MCF 10A (cell line): ENCODE measurements around the gene DNMT1. TPM values are rescaled to one million over a fixed set of nuclear protein-coding genes. Genes with fewer than 3 reads are reported as not detected.

ENCODE experiments used
- BruUV-seq: library from RNA; stranded (reverse); fragments of 400-500 nt; replicated peaks from 2 replicates; lab custom pipeline; 2021; lab: Mats Ljungman, UMichigan
- CTCF ChIA-PET: fragments of 300-600 bp; sonication (Branson Sonifier 250); formaldehyde crosslinking; extraction: SDS; loops from one replicate; lab custom pipeline; 2021; ENCODE audit warnings: antibody characterized with exemption, inconsistent platforms; lab: Yijun Ruan, JAX
- POLR2A ChIA-PET: fragments of 300-600, 350-650 bp; sonication (Branson Sonifier 250); formaldehyde crosslinking; extraction: SDS; loops from one replicate; lab custom pipeline; 2020; ENCODE audit warnings: antibody characterized with exemption, inconsistent platforms; lab: Yijun Ruan, JAX
- DNase-seq: peaks from one replicate; pipeline ENCODE4 v3.0.0-alpha.2; 2018; ENCODE audit not compliant: unreplicated experiment
- H3K27ac Mint-ChIP-seq: one replicate; pipeline ENCODE4 v1.8.0; 2022; ENCODE audit warnings: mild to moderate bottlenecking, low read depth, mixed read lengths; ENCODE audit not compliant: unreplicated experiment
- H3K27me3 Mint-ChIP-seq: one replicate; pipeline ENCODE4 v1.8.0; 2022; ENCODE audit warnings: mixed read lengths; ENCODE audit not compliant: insufficient read depth, unreplicated experiment
- H3K36me3 Mint-ChIP-seq: one replicate; pipeline ENCODE4 v1.8.0; 2022; ENCODE audit warnings: mild to moderate bottlenecking, moderate library complexity, mixed read lengths; ENCODE audit not compliant: insufficient read depth, unreplicated experiment
- H3K4me1 Mint-ChIP-seq: one replicate; pipeline ENCODE4 v1.8.0; 2022; ENCODE audit warnings: mixed read lengths; ENCODE audit not compliant: insufficient read depth, unreplicated experiment
- H3K4me3 Mint-ChIP-seq: one replicate; pipeline ENCODE4 v1.8.0; 2022; ENCODE audit warnings: mild to moderate bottlenecking, moderate library complexity, mixed read lengths; ENCODE audit not compliant: unreplicated experiment
- H3K9me3 Mint-ChIP-seq: one replicate; pipeline ENCODE4 v1.8.0; 2022; ENCODE audit warnings: mixed read lengths; ENCODE audit not compliant: unreplicated experiment
- intact Hi-C: fragments of 100-400 bp; cut with micrococcal nuclease; formaldehyde crosslinking; loops from 2 replicates; pipeline ENCODE4 v1.14.1; 2022
- total RNA-seq: library from RNA; stranded (reverse); gene quantifications from 2 replicates; pipeline ENCODE4 v1.2.3, GENCODE V29; 2022
- TF ChIP-seq, protein P1 (sequence below): fragments of 200-600 bp; IDR thresholded peaks from one replicate; pipeline ENCODE4 v1.8.0; 2022; ENCODE audit warnings: antibody characterized with exemption, mild to moderate bottlenecking; ENCODE audit not compliant: unreplicated experiment

Gene DNMT1
- total RNA-seq, 1 experiment from 2014 or later = 76.4 TPM

DNA sequence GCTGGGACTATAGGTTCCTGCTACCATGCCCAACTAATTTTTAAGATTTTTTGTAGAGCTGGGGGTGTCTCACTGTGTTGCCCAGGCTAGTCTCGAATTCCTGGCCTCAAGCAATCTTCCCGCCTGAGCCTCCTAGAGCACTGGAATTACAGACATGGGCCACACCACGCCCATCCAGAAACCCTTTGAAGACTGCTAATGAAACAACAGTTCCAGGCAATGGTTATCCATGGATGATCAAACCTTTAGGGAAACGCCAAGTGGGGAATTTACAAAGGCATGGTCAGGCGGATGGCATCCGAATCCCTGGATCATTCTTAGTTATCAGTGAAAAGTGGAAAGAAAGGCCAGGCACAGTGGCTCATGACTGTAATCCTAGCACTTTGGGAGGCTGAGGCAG lies 16.9 kb upstream of the DNMT1 start:
- H3K4me3 Mint-ChIP-seq = no peak overlapping the region
- ChIA-PET CTCF (no interaction called here), POLR2A (no interaction called here)
- DNase-seq = no peak
- H3K27ac Mint-ChIP-seq = no peak overlapping the region
- intact Hi-C loops = no loop called here
- no TSS peak for BruUV-seq
- H3K9me3 Mint-ChIP-seq = no peaks in the 10 kb centered on the region
- H3K36me3 Mint-ChIP-seq = no peaks in the 10 kb centered on the region
- TF ChIP-seq, protein P1, sequence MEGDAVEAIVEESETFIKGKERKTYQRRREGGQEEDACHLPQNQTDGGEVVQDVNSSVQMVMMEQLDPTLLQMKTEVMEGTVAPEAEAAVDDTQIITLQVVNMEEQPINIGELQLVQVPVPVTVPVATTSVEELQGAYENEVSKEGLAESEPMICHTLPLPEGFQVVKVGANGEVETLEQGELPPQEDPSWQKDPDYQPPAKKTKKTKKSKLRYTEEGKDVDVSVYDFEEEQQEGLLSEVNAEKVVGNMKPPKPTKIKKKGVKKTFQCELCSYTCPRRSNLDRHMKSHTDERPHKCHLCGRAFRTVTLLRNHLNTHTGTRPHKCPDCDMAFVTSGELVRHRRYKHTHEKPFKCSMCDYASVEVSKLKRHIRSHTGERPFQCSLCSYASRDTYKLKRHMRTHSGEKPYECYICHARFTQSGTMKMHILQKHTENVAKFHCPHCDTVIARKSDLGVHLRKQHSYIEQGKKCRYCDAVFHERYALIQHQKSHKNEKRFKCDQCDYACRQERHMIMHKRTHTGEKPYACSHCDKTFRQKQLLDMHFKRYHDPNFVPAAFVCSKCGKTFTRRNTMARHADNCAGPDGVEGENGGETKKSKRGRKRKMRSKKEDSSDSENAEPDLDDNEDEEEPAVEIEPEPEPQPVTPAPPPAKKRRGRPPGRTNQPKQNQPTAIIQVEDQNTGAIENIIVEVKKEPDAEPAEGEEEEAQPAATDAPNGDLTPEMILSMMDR = no peak
- H3K4me1 Mint-ChIP-seq = no peaks in the 10 kb centered on the region
- H3K27me3 Mint-ChIP-seq = peaks cover 8% of the 10 kb centered on the region

DNA sequence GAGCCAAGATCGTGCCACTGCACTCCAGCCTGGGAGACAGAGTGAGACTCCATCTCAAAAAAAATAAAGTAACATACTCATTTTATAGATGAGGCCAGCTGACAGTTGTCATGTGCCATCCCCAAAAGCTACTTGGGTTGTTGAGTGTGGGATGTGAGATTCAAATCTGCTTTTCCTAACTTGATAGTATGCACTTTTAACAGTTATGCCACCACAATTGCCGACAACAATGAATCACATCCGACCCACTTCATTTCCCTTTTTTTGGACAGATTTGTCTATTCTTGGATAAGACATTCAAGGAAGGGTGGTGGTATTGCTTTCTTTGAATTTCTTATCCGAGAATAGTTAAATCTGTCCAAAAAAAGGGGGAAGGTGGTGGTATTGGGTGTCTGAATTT lies 16.3 kb upstream of the DNMT1 start:
- intact Hi-C loops = no loop called here
- Mint-ChIP-seq H3K9me3 (no peaks in the 10 kb centered on the region), H3K4me3 (no peak overlapping the region), H3K27ac (no peak overlapping the region), H3K4me1 (no peaks in the 10 kb centered on the region), H3K36me3 (no peaks in the 10 kb centered on the region), H3K27me3 (peaks cover 8% of the 10 kb centered on the region)
- no TSS peak for BruUV-seq
- no peak for DNase-seq
- TF ChIP-seq, protein P1 = no peak
- ChIA-PET POLR2A (no interaction called here), CTCF (interaction anchor here (0.9 kb wide), 1 partner anchor 9 kb away, joined by 3 read pairs; no protein-coding TSS in a partner anchor)

DNA sequence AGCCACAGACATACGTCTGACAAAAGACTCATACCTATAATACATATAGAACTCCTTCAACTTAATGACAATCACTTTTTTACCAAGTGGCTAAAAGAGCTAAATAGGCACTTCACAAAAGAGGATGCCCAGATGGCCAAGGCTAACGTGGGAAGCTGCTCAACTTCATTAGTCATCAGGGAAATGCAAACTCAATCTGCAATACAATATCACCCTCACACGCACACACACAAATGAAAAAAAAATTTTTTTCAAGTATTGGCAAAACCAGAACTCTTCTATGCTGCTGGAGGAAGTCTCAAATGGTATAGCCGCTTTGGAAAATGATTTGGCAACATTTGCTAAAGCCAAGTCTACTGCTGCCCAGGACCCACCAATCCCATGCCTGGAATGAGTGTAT lies 14.6 kb upstream of the DNMT1 start:
- Mint-ChIP-seq H3K36me3 (no peaks in the 10 kb centered on the region), H3K27me3 (peaks cover 8% of the 10 kb centered on the region), H3K27ac (no peak overlapping the region), H3K9me3 (no peaks in the 10 kb centered on the region), H3K4me1 (peaks cover 6% of the 10 kb centered on the region), H3K4me3 (no peak overlapping the region)
- TF ChIP-seq, protein P1 = no peak
- no TSS peak for BruUV-seq
- CTCF ChIA-PET = no interaction called here
- no peak for DNase-seq
- POLR2A ChIA-PET = interaction anchor here (0.9 kb wide), 1 partner anchor 124 kb away, joined by 3 read pairs; the partner anchor contains the start of gene RAVER1
- intact Hi-C loops = no loop called here

DNA sequence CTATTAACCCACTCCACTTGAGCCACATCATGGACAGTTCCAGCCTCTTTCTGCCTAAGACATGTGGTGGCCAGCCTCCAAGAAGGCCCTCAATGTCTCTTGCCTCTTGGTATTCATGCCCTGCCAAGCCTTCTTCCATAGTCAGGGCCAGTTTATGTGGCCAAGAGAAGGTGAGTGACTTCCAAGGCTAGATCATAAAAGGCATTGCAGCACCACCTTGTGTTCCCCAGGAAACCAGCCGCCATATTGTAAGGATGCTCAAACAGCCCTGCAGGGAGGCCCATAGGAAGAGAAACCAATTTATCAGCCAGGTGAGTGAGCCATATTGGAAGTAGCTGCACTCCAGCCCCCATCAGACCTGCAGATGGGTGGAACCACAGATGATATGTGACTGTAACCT lies 12.3 kb upstream of the DNMT1 start:
- intact Hi-C loops = no loop called here
- BruUV-seq = no TSS peak
- TF ChIP-seq, protein P1 = no peak
- no peaks in the 10 kb centered on the region for H3K36me3 Mint-ChIP-seq
- H3K27me3 Mint-ChIP-seq = peaks cover 8% of the 10 kb centered on the region
- no peak overlapping the region for H3K27ac Mint-ChIP-seq
- H3K4me3 Mint-ChIP-seq = no peak overlapping the region
- H3K4me1 Mint-ChIP-seq = peaks cover 6% of the 10 kb centered on the region
- POLR2A ChIA-PET = interaction anchor here (0.5 to 1.0 kb wide), 2 partner anchors 16 to 166 kb away, joined by 3 to 4 read pairs; no protein-coding TSS in a partner anchor
- CTCF ChIA-PET = interaction anchor here (0.5 to 1.4 kb wide), 4 partner anchors 43 to 375 kb away, joined by 3 to 6 read pairs (median 4); no protein-coding TSS in a partner anchor
- no peak for DNase-seq
- no peaks in the 10 kb centered on the region for H3K9me3 Mint-ChIP-seq
